ENCODE data around the gene IDI1.
A peak's percentile ranks its signal among the peaks of the same experiment; 100 is the strongest.
"Not testable (repeated sequence)": the region's sequence is repeated elsewhere in the genome, so short reads cannot be mapped to it uniquely, and the experiment has no call there.

The IDI1 gene

GRCh38 chr10:1048732-1049424 lies at the start of gene IDI1:
IDI1 (minus strand) TSS chr10:1049119; CDS start chr10:1049003, 116 bp downstream.
- peak; percentile 99 for DNase-seq (ENCODE audit: low read depth, low spot score)

- no peak for DNase-seq (ENCODE audit: low read depth, low spot score)
Observed at GRCh38 chr10:1097436-1097835, 48.5 kb upstream of the IDI1 start.

- DNase-seq (ENCODE audit: low read depth, low spot score) = no peak
Observed at GRCh38 chr10:1096287-1096889, 47.5 kb upstream of the IDI1 start.

- DNase-seq (ENCODE audit: low read depth, low spot score) = no peak
Observed at GRCh38 chr10:1095498-1095897, 46.6 kb upstream of the IDI1 start.

- DNase-seq (ENCODE audit: low read depth, low spot score) = no peak
Observed at GRCh38 chr10:1094112-1095057, 45.5 kb upstream of the IDI1 start.

GRCh38 chr10:1093696-1094095 lies 44.8 kb upstream of the IDI1 start:
- DNase-seq (ENCODE audit: low read depth, low spot score) = no peak

GRCh38 chr10:1090696-1091095 lies 41.8 kb upstream of the IDI1 start:
- DNase-seq (ENCODE audit: low read depth, low spot score) = no peak

- DNase-seq (ENCODE audit: low read depth, low spot score) = no peak
Observed at GRCh38 chr10:1089017-1089689, 40.2 kb upstream of the IDI1 start.

- DNase-seq (ENCODE audit: low read depth, low spot score) = no peak
Observed at GRCh38 chr10:1086787-1087186, 37.9 kb upstream of the IDI1 start.

GRCh38 chr10:1085258-1085657 lies 36.3 kb upstream of the IDI1 start:
- DNase-seq (ENCODE audit: low read depth, low spot score) = no peak

- no peak for DNase-seq (ENCODE audit: low read depth, low spot score)
Observed at GRCh38 chr10:1084011-1084950, 35.4 kb upstream of the IDI1 start.

GRCh38 chr10:1083581-1083980 lies 34.7 kb upstream of the IDI1 start:
- DNase-seq (ENCODE audit: low read depth, low spot score) = no peak

- DNase-seq (ENCODE audit: low read depth, low spot score) = no peak
Observed at GRCh38 chr10:1078668-1079067, 29.7 kb upstream of the IDI1 start.

- no peak for DNase-seq (ENCODE audit: low read depth, low spot score)
Observed at GRCh38 chr10:1074748-1075308, 25.9 kb upstream of the IDI1 start.

- DNase-seq (ENCODE audit: low read depth, low spot score) = no peak
Observed at GRCh38 chr10:1074052-1074747, 25.3 kb upstream of the IDI1 start.

GRCh38 chr10:1070919-1071318 lies 22.0 kb upstream of the IDI1 start:
- no peak for DNase-seq (ENCODE audit: low read depth, low spot score)

- no peak for DNase-seq (ENCODE audit: low read depth, low spot score)
Observed at GRCh38 chr10:1068380-1069361, 19.8 kb upstream of the IDI1 start.

- not testable (repeated sequence) for DNase-seq (ENCODE audit: low read depth, low spot score)
Observed at GRCh38 chr10:1066734-1067133, 17.8 kb upstream of the IDI1 start.

- DNase-seq (ENCODE audit: low read depth, low spot score) = no peak
Observed at GRCh38 chr10:1064964-1065247, 16.0 kb upstream of the IDI1 start.

Measured in brain pericyte (primary cell).